GM21825 (cell line): ENCODE results near the gene SEMA5B.

Experiments used
- ATAC-seq: cut with Tn5 transposase; IDR thresholded peaks from one replicate; pipeline ENCODE4 v1.9.1; 2021; ENCODE audit warnings: mild to moderate bottlenecking, moderate library complexity; ENCODE audit not compliant: unreplicated experiment

SEMA5B gene

DNA sequence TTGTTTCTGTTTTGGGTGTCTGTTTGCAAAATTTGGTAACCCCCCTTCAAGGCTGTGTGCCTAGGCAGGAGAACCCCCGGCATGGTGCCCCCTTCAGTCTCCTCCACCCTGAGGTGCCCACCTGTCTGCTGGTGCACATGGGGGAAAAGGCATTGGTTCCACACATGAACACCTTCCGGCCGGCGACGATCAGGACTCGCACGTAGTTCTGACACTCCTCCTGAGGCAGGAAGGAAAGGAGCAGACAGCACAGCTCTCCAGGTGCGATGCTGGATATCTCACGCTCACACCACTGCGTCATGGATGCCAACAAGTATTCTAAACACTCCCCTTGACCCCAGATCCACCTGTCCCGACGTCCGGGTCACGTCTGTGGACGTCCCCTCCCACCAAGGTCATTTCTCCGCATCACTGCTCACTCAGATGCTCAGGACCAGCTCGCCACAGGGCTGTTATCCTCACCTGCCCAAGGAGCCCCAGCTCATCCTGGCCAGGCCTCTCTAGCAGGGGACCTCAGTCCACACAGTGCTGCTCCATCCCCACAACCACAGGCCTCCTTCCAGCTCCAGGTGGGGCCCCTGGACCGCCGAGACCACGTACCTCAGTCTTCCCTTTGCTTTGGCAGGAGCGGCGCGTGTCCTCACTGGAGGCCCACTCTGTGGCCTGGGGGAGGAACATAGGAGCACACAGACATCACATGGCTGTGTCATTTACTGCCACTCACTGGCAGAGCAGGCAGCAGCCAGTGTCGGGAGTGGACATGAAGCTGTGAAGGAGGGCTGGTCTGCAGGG is 99.0 kb downstream of the SEMA5B start:
- ATAC-seq: no peak

DNA sequence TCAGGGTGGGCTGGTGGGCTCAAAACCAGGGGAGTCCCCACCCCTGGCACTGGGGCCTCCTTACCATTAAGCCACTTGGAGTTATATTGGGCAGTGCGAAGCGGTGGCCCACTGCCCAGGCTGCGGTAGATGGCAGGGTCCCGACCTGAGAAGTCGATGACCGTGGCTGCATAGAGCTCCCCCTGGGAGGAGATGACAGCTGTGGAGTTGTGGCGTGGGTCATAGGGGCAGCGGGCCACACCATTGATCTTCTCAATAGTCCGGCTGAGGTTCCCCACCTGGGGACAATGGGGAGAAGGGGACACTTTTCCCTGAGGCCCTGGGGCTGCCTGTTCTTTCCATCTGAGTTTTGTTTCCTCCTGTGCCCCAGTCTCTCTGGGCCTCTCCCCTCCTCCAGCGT is 99.8 kb downstream of the SEMA5B start:
- no peak for ATAC-seq

DNA sequence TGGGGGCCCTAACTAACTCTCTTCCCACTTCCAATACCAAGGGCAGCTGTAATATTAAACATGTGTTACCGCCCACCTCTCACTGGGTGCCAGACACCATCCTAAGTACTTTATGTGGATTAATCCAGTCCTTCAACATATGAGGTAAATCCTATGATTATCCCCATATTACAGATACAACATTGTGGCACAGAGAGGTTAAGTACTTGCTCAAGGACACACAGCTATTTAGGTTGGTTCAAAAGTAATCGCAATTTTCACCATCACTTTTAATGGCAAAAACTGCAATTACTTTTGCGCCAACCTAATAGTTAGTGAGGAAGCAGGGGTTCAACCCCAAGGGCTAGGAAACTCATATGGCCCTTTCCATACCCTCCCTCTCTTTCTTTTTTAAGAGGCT is 100.8 kb downstream of the SEMA5B start:
- ATAC-seq: no peak

DNA sequence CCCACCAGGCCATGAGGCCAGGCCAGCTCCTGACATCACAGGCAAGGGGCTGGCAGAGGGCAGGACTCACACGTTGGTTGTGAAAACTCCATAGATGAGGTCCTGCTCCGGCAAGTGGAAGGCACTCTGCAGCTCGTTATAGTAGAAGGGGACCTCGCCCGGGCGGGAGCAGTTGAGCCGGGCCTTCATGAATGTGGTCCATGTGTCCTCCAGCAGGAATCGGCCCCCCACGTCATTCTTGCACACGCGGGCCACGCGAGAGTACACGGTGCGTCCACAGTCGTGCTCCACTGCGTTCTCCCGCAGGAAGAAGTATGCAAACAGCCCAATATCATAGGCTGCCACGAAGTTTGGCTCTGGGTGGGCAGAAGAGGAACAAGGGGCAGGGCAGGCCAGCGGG is 101.2 kb downstream of the SEMA5B start:
- ATAC-seq: no peak

DNA sequence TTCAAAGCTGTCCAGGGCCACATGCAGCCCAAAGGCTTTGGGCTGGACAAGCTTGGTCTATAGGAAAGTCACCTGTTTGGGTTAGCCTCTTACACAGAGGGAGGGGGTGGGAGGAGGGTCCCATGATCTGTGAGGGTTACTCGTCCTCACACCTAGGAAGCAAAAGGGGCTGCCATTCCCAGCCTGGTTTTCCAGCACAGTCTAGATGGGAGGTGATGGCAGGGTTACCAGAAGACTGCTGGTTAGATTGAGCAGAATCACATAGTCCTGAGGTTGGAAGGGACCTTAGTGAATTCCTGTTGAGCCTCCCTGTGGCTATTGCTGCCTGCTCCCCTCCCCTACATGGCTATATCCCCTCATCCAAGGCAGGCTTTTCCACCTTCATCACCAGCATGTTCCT is 101.8 kb downstream of the SEMA5B start:
- ATAC-seq: no peak

DNA sequence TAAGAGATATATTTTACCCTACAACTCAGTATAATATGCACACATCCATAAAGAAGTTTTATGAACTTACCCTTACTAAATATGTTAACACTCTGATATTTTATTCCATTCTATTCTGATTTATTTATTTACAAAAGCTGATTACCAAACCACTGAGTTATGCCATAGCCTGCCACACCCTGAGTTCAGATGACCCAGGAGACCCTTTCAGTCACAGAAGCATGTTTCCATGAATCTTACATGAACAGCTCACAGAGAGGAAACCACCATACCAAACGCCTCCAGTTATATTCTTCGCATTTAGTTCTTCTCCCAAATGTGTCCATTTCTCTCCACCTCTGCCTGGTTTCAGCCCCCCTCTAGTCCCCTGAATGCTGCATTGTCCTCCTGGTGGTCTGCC is 103.5 kb downstream of the SEMA5B start:
- ATAC-seq: no peak

DNA sequence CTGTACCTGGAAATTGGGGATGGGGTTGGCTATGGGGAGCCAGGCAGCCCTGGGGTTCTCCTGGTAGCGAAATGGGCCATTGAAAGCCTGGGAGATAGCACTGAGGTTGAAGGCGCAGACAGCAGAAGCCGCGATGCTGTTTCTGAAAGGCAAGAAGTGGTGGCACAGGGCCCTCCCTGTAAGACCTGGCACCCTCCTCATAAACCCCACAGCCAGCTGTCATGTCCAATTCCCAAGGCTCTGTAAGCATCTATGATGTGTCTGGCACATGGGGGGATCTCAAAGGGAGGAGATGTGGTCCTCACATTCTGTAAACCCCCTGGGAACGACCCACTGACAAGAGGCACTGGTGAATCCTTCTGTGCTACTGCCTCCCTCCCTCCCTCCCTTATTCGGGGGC is 104.0 kb downstream of the SEMA5B start:
- ATAC-seq: no peak

DNA sequence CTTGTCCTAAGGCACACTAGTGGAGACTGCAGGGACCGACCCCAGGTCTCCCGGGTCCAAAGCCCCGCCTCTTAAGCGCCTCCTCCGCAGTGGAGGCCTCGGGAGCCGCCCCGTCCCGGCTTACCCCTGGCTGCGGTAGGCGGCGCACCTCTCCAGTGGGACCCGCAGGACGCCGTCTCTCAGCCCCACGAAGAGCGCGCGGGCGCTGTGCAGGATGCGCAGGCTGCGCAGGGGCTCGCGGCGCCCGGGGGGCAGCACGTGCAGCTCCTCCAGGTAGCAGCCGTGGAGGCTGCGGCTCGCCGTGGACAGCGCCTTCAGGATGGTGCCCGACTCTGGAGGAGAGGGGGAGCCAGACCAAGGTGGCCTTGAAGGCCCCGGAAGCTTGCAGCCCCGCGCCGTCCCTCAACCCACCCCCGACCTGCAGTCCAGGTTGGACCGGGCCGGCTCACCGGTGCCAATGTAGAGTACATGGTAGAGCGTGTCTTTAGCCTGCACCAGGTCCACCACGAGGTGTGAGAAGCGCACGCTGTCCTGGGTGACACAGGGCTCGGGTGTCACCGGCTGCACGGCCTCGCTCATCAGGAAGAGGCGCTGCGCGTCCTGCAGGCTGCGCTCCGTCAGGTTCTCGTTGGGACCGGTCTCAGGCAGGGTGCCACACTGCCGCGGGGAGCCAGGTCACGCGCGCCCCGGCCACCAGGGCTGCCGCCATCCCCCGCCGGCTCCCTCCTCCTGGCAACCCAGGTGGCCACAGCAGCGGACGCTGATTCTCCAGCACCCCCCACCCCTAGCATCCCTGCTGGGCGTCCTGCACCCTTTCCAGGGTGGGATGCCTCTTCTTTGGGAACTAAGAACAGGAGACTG is 105.5 kb downstream of the SEMA5B start:
- ATAC-seq: no peak

DNA sequence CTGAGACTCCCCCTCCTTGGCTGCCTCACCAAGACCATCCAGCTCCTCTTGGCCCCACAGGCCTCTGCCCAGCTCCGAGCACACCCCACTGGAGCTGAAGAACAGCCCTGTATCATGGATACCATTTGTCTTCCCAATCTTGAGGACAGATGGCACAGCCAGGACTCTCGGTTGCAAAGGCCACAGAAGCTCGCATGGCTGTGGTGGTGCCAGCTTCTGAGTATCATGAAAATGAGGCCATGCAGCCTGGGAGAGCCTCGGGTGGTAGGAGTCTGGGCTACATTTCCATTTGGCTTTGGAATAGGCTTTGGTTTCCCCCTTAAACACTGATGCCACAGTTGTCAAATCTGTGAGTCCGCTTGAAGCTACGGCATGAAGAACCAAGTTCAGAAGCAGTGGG is 106.6 kb downstream of the SEMA5B start:
- ATAC-seq: no peak

DNA sequence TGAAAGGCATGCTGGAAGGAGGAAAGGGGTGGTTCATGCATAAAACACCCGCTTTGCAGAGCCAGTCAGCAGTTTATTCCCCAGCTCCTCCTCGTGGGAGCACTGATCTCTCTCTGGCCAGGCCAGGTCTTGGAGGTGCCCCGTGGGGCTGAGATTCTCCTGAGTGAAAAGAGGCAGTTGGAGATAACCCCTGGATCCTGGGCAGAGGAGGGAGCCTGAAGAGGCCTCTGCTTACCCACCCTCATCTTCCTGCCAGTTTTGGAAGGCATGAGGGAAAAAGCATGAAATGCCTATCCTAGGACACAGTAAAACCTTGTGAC is 108.3 kb downstream of the SEMA5B start:
- ATAC-seq: no peak

DNA sequence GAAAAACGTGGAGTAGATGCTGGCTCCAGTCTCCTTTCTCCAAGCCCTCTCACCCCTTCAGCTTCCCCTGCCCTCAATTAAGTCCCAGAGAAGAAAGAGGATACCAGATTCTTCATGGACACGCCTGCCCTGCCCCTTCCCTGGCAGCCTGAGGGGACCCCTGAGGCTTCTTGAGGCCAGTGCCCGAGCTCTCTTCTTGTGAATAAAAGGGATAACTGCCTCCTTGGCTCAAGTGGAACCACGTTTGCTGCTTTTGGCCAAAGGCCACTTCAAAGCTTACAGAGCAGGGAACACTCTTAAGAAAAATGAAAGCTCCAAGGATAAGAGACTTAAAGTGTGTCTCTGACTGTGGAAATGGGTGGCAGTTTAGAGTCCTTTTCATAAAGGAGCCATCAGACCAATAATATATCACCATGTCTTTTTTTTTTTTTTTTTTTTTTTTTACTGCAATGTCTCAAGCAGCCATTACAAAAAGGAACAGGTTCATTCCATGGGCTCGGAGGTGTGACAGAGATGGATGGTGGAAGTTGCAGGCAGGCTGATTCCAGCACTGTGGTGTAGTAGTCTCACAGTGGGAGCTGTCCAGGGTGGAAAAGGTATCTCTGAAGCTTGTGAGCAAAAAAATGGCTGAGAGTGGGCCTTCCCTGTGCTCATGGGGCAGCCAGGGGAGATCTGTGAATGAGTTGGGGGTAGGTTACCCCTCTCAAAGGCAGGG is 108.8 kb downstream of the SEMA5B start:
- ATAC-seq: no peak

DNA sequence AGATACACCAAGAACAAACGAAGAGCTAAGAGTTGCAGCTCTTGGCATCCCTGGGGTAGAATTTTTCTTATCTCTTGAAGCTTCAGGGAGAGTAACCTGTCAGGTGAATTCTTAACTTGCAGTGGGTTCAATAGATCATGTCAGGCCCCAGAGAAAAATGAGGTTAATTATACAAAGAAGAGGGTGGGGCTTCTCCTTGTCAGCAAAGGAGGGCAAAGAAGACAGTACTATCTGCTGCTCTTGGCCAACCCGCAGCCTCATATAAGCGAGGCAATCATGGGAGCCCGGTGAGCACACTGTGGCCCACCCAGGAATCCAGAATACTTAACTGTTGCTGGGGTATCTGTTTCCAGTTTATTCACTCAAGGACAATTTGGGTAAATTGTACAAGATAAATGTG is 110.2 kb downstream of the SEMA5B start:
- no peak for ATAC-seq

DNA sequence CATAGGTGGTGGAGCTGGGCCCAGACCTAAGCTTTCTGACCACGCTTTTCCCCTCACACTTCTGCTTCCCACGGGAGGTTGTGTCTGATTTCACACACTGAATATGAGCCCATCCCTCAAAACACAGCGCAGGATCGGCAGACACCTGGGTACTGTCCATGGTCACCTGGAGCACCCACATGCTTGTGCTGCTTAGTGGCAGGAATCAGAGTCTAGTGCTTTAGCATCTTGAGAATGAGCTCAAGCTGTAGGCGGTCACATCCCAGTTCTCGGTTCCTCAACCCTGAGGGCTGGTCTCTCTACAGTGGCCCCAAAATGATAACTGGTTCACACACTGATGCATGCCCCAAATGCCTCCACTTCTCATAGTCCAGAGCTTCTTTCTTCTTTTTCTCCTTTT is 111.0 kb downstream of the SEMA5B start:
- no peak for ATAC-seq

DNA sequence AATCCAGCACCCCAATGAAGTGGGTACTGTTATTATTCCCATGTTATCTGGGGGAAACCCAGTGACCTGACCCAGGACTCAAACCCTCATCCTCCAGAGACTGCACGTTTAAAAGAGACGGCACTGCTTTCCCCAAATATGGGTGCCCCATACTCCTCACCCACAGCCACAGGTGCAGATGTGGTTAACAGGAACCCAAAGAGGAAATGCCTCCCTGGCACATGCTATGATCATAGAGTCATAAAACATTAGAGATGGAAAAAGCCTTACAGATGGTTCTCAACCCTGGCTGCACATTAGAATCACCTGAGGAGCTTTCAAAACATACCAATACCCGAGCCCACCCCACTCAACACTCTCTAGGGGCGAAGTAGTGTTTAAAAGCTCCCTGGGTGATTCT is 111.5 kb downstream of the SEMA5B start:
- ATAC-seq: no peak

DNA sequence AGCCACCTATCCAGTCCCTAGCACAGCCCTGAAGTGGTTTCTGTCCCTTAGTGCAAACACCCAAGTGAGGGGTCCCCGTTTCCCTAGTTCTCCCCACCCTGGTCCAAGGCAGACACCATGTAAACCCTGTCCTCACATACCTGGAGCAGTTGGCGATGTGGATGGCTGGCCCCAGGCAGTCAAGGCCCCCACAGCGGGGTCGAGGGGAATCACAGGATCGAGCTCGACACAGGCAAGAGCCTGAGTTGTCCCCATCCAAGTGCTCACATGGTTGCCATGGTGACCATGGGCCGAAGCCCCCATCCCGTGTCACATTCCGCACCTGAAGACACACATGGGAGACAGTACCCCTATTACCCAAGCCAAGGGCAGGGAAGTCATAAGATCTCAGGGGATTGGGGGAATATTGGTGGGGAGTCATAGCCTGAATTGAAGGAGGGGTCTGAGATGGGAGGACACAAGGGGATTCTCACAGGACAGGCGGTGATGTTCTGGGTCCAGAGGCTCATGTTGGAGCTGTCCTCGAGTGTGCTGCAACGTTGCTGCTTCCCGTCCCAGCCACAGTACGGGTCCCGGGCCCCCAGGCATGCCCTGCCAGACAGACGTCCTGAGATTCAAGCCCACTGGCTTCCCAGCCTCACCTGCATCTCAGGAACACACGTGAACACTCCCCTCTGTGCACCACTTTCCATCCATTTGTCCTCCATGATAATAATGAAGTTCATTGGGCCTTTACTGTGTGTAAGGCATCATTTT is 112.1 kb downstream of the SEMA5B start:
- no peak for ATAC-seq

DNA sequence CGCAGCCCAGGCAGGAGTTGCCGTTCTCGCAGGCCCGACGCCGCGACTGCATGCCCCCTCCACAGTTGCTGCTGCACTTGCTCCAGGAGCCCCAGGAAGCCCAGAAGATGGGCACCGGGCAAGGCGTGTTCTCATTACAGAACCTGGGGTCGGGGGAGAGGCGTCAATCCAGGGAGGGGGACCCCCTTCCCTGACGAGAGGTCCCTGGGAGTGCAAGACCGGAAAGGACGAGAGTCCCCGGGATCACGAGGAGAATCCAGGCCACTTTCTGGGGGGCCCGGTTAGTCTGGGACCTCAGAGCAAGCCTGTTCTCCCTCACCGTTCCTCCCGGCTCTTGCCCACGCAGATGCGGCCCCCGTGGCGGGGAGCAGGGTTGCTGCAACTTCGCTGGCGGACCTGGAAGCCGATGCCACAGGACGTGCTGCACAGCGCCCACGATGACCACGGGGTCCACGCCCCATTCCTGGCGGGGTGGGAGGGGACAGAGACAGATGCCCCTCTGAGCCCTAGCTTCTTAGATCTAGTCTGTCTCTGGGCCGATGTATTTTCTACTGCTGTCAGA is 113.9 kb downstream of the SEMA5B start:
- no peak for ATAC-seq

DNA sequence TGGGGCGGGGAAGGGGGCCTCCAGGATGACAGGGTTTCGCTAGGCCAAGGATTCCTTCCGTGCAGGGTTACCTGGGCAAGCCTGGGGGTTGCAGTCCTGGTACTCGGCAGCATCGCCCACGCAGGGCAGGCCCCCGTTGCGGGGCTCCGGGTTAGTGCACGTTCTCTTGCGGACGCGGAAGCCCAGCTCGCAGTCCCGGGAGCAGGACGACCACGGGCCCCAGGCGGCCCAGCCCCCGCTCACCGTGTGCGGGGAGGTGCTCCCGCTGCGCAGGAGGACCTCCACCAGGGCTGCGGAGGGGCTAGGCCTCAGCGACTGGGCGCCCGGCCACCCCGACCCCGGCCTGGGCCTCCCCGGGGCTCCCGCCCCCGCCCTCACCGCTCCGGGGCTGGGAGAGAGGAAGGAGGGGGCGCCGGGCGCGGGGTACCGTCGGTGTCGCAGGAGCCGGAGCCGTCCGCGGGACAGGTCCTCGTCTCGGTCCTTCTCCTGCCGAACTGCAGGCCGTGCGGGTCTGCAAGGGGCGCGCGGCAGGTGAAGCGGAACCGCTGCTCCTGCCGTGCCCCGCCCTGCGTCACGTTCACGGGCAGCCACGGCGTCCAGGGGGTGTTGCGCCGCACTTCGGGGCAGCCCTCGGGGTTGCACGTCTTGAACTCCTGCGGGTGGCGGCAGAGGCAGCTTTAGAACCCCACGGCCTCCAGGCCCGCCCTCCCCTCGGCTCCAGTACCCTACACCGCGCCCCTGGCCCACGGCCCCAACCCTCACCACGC is 114.6 kb downstream of the SEMA5B start:
- ATAC-seq: no peak

DNA sequence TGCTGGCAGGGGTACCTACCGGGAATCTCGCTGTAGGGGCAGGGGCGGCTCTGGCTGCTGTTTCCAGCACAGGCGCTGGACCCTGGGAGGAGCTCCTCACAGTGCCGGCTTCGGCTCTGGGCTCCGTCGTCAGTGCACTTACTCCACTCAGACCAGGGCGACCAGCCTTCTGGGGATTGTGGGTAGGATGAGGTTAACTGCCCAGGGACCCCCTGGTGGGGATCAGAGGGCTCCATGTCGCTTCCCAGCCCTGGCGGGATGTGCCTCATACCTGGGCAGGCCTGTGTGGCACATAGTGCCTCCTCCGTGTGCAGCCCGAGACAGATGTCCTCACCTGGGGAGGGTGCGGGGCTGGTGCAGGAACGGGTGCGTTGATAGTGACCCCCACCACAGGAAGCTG is 115.7 kb downstream of the SEMA5B start:
- no peak for ATAC-seq

DNA sequence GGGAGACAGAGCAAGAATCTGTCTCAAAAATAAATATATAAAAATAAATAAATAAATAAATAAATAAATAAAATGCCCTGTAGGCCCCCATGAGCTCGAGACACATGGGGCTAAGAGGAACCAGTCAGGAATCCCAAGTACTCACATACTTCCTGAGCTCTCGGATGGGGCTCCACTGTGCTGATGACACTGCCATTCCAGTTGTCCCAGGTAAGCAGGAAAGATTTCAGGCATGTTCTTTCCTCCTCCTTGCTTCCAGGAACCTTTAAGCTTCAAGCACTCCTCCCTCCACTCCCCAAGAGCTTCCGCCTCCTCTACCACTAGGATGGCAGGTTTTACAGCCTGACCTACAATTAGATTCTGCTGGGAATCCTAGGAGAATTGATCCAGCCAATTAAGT is 119.3 kb downstream of the SEMA5B start:
- ATAC-seq: no peak

DNA sequence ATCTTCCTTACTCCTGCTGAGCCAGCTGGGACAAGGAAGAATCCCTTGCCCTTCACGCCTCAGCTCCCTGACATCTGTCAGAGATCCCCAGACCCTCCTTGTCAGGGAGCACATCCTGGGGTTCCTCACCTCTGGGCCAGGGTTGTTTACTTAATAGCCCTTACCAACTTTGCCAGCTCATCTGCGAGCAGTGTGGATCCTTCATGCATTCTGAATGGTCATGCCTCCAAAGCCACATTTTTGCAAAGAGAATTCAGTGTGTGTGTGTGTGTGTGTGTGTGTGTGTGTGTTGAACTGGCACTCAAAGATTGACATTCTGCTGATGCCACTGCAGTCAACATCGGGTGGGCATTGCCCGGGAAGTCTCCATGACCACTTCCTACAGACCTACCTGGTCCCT is 120.1 kb downstream of the SEMA5B start:
- ATAC-seq: no peak
